MM.1S (cell line): ENCODE results near the gene GALNT8.

Experiments
- CTCF ChIP-seq: fragments of 300-600 bp; sonication (generic); IDR thresholded peaks from 2 replicates; pipeline ENCODE4 v1.5.1; 2016; ENCODE audit warnings: antibody characterized with exemption, low read length, mixed read lengths
- EZH2 ChIP-seq: fragments of 300-600 bp; sonication (generic); optimal IDR thresholded peaks from 2 replicates; pipeline ENCODE3; 2017; ENCODE audit warnings: low read depth, mild to moderate bottlenecking, antibody characterized with exemption, low read length, mixed read lengths

GRCh38 chr12:4809449-4810218, 89.4 kb downstream of the GALNT8 start:
- TF ChIP-seq CTCF (no peak), EZH2 (no peak)
